ENCODE data around the gene PDCD1. TPM values are rescaled to one million over a fixed set of nuclear protein-coding genes. Genes with fewer than 3 reads are reported as not detected.
A peak's percentile ranks its signal among the peaks of the same experiment; 100 is the strongest.
"Not testable (repeated sequence)": the region's sequence is repeated elsewhere in the genome, so short reads cannot be mapped to it uniquely, and the experiment has no call there.

The PDCD1 gene
- total RNA-seq, 1 donor from 2014 or later: 1.4 TPM

GRCh38 chr2:241843321-241844065, 15.2 kb downstream of the PDCD1 start:
- no peak for ATAC-seq
- intact Hi-C loops (cut with micrococcal nuclease): no loop called here
- DNase-seq: peak; percentile 31

- peak; percentile 49 for DNase-seq
- intact Hi-C loops (cut with micrococcal nuclease): no loop called here
Measured at GRCh38 chr2:241842620-241843211, 16.0 kb downstream of the PDCD1 start.

GRCh38 chr2:241842067-241842415, 16.7 kb downstream of the PDCD1 start:
- intact Hi-C loops (cut with micrococcal nuclease): no loop called here
- no peak for ATAC-seq
- DNase-seq: no peak

More at GRCh38 chr2:241842620-241843211, 16.0 kb downstream of the PDCD1 start:
- ATAC-seq: peak; percentile 3

- DNase-seq: peak; percentile 25
- intact Hi-C loops (cut with micrococcal nuclease): no loop called here
- ATAC-seq: peak; percentile 63
Measured at GRCh38 chr2:241841181-241842066, 17.3 kb downstream of the PDCD1 start.

GRCh38 chr2:241837197-241837965, 21.3 kb downstream of the PDCD1 start:
- no peak for DNase-seq
- intact Hi-C loops (cut with micrococcal nuclease): no loop called here
- no peak for ATAC-seq

- DNase-seq (no peak), ATAC-seq (no peak)
- intact Hi-C loops (cut with micrococcal nuclease): no loop called here
Measured at GRCh38 chr2:241836292-241836691, 22.4 kb downstream of the PDCD1 start.

GRCh38 chr2:241835611-241836010, 23.1 kb downstream of the PDCD1 start:
- ATAC-seq: no peak
- intact Hi-C loops (cut with micrococcal nuclease): no loop called here
- DNase-seq: no peak

GRCh38 chr2:241834527-241835210, 24.0 kb downstream of the PDCD1 start:
- DNase-seq (no peak), ATAC-seq (no peak)
- intact Hi-C loops (cut with micrococcal nuclease): no loop called here

GRCh38 chr2:241833756-241834526, 24.8 kb downstream of the PDCD1 start:
- ATAC-seq; intact Hi-C loops (cut with micrococcal nuclease); DNase-seq: not testable (repeated sequence)

GRCh38 chr2:241833101-241833663, 25.5 kb downstream of the PDCD1 start:
- intact Hi-C loops (cut with micrococcal nuclease): no loop called here
- DNase-seq (no peak), ATAC-seq (no peak)

- ATAC-seq: no peak
- intact Hi-C loops (cut with micrococcal nuclease): no loop called here
- no peak for DNase-seq
Measured at GRCh38 chr2:241827394-241827793, 31.3 kb downstream of the PDCD1 start.

- DNase-seq; ATAC-seq; intact Hi-C loops (cut with micrococcal nuclease): not testable (repeated sequence)
Measured at GRCh38 chr2:241823531-241824437, 34.9 kb downstream of the PDCD1 start.

GRCh38 chr2:241822264-241822623, 36.5 kb downstream of the PDCD1 start:
- intact Hi-C loops (cut with micrococcal nuclease): no loop called here
- no peak for DNase-seq
- no peak for ATAC-seq

- DNase-seq: no peak
- intact Hi-C loops (cut with micrococcal nuclease): no loop called here
- no peak for ATAC-seq
Measured at GRCh38 chr2:241821460-241822263, 37.0 kb downstream of the PDCD1 start.

- ATAC-seq (no peak), DNase-seq (no peak)
- intact Hi-C loops (cut with micrococcal nuclease): no loop called here
Measured at GRCh38 chr2:241820625-241821384, 37.9 kb downstream of the PDCD1 start.

All from left ventricle myocardium superior (tissue), 1 donor.